Vagina (tissue), 2 donors: ENCODE results near the gene RICTOR. TPM values are rescaled to one million over a fixed set of nuclear protein-coding genes. Genes with fewer than 3 reads are reported as not detected.

ENCODE experiments used
- DNase-seq, 2 donors: peaks; one replicate each; pipeline ENCODE4 v3.0.0-alpha.2; 2017; ENCODE audit errors: extremely low spot score in 2 of 2
- H3K27ac ChIP-seq: fragments of 200-600 bp; sonication (generic); one replicate; pipeline ENCODE4 v1.5.1; 2019
- H3K27me3 ChIP-seq: fragments of 200-600 bp; sonication (generic); one replicate; pipeline ENCODE4 v1.5.1; 2019
- H3K36me3 ChIP-seq, 2 donors: fragments of 200-600 bp; sonication (generic); one replicate each; pipeline ENCODE4 v1.5.1; 2017 to 2019
- H3K4me1 ChIP-seq: fragments of 200-600 bp; sonication (generic); one replicate; pipeline ENCODE4 v1.5.1; 2019
- H3K4me3 ChIP-seq, 2 donors: fragments of 200-600 bp; sonication (generic); 1 replicate in 1 of 2; 2 replicates in 1 of 2; pipeline ENCODE4 v1.5.1; 2016 to 2019
- H3K9me3 ChIP-seq: fragments of 200-600 bp; sonication (generic); one replicate; pipeline ENCODE4 v1.5.1; 2019
- CTCF ChIP-seq, 3 experiments: fragments of 450-650 bp in 2 of 3; fragments of 200-600 bp in 1 of 3; sonication (generic) in 1 of 3; IDR thresholded peaks; one replicate each; pipeline ENCODE4 v1.5.1; 2017 to 2019; ENCODE audit warnings: antibody characterized with exemption in 3 of 3, mild to moderate bottlenecking in 2 of 3, moderate library complexity in 2 of 3
- POLR2A ChIP-seq, 2 donors: fragments of 450-650 bp; IDR thresholded peaks; one replicate each; pipeline ENCODE4 v1.6.1; 2017; ENCODE audit warnings: antibody characterized with exemption in 2 of 2, mild to moderate bottlenecking in 2 of 2, moderate library complexity in 2 of 2
- POLR2AphosphoS5 ChIP-seq, 2 donors: sonication (generic); formaldehyde crosslinking; IDR thresholded peaks; one replicate each; pipeline ENCODE4 v1.9.0; 2017; ENCODE audit warnings: antibody characterized with exemption in 2 of 2, mild to moderate bottlenecking in 2 of 2, low read depth in 1 of 2; ENCODE audit not compliant: insufficient read depth in 1 of 2
- intact Hi-C: fragments of 100-400 bp; cut with DNase I; formaldehyde crosslinking; loops from one replicate; pipeline ENCODE4 v1.15.1; 2023
- total RNA-seq: library from RNA; depleted of rRNA; stranded (reverse); fragments of >200 nt; gene quantifications from one replicate; pipeline ENCODE4 v1.2.3, GENCODE V29; 2016

The RICTOR gene
- total RNA-seq, 1 donor from 2014 or later: 39.3 TPM

- Histone ChIP-seq H3K9me3 (no peaks in the 10 kb centered on the region), H3K27ac (no peak overlapping the region), H3K36me3 (peaks cover 0 to 12% of the 10 kb centered on the region in 2 donors), H3K27me3 (no peaks in the 10 kb centered on the region), H3K4me1 (no peaks in the 10 kb centered on the region), H3K4me3 (no peak overlapping the region)
- TF ChIP-seq CTCF (IDR thresholded peaks at IDR 0.05): no peak
- TF ChIP-seq POLR2AphosphoS5 (IDR thresholded peaks at IDR 0.05; ENCODE audit: insufficient read depth in 1 of 2, low read depth in 1 of 2): no peak
- no peak for TF ChIP-seq POLR2A (IDR thresholded peaks at IDR 0.05)
- intact Hi-C loops: no loop called here
- no peak for DNase-seq
Measured at GRCh38 chr5:38985909-38986452, 88.2 kb downstream of the RICTOR start.

GRCh38 chr5:38979535-38979934, 94.7 kb downstream of the RICTOR start:
- Histone ChIP-seq H3K27me3 (no peaks in the 10 kb centered on the region), H3K9me3 (no peaks in the 10 kb centered on the region), H3K4me3 (no peak overlapping the region), H3K4me1 (no peaks in the 10 kb centered on the region), H3K27ac (no peak overlapping the region), H3K36me3 (peaks cover 0 to 3% of the 10 kb centered on the region in 2 donors)
- DNase-seq: no peak
- intact Hi-C loops: no loop called here
- TF ChIP-seq POLR2AphosphoS5 (IDR thresholded peaks at IDR 0.05; ENCODE audit: insufficient read depth in 1 of 2, low read depth in 1 of 2): no peak
- TF ChIP-seq CTCF (IDR thresholded peaks at IDR 0.05): no peak
- TF ChIP-seq POLR2A (IDR thresholded peaks at IDR 0.05): no peak

GRCh38 chr5:38978036-38978435, 96.2 kb downstream of the RICTOR start:
- H3K27me3 ChIP-seq: no peaks in the 10 kb centered on the region
- intact Hi-C loops: no loop called here
- H3K36me3 ChIP-seq: peaks cover 0 to 9% of the 10 kb centered on the region in 2 donors
- no peaks in the 10 kb centered on the region for H3K4me1 ChIP-seq
- H3K4me3 ChIP-seq: no peak overlapping the region
- no peak for TF ChIP-seq CTCF (IDR thresholded peaks at IDR 0.05)
- no peak for TF ChIP-seq POLR2A (IDR thresholded peaks at IDR 0.05)
- DNase-seq: no peak
- no peak overlapping the region for H3K27ac ChIP-seq
- no peaks in the 10 kb centered on the region for H3K9me3 ChIP-seq

GRCh38 chr5:38968665-38969064, 105.5 kb downstream of the RICTOR start:
- intact Hi-C loops: no loop called here
- Histone ChIP-seq H3K4me1 (no peaks in the 10 kb centered on the region), H3K9me3 (no peaks in the 10 kb centered on the region), H3K27me3 (no peaks in the 10 kb centered on the region), H3K4me3 (no peak overlapping the region), H3K27ac (no peak overlapping the region), H3K36me3 (peaks cover 0 to 23% of the 10 kb centered on the region in 2 donors)
- TF ChIP-seq CTCF (IDR thresholded peaks at IDR 0.05) (no peak), POLR2AphosphoS5 (IDR thresholded peaks at IDR 0.05; ENCODE audit: insufficient read depth in 1 of 2, low read depth in 1 of 2) (no peak), POLR2A (IDR thresholded peaks at IDR 0.05) (no peak)
- DNase-seq: no peak

- Histone ChIP-seq H3K9me3 (no peaks in the 10 kb centered on the region), H3K4me3 (no peak overlapping the region), H3K27me3 (no peaks in the 10 kb centered on the region), H3K36me3 (peaks cover 0 to 48% of the 10 kb centered on the region in 2 donors), H3K27ac (no peak overlapping the region), H3K4me1 (no peaks in the 10 kb centered on the region)
- TF ChIP-seq POLR2A (IDR thresholded peaks at IDR 0.05) (no peak), POLR2AphosphoS5 (IDR thresholded peaks at IDR 0.05; ENCODE audit: insufficient read depth in 1 of 2, low read depth in 1 of 2) (no peak), CTCF (IDR thresholded peaks at IDR 0.05) (no peak)
- DNase-seq: no peak
- intact Hi-C loops: no loop called here
Measured at GRCh38 chr5:38961691-38962090, 112.5 kb downstream of the RICTOR start.
